Uterus (tissue), 4 donors: Measurements from ENCODE around the gene CHAD. TPM values are rescaled to one million over a fixed set of nuclear protein-coding genes. Genes with fewer than 3 reads are reported as not detected.
"Not testable (repeated sequence)": the region's sequence is repeated elsewhere in the genome, so short reads cannot be mapped to it uniquely, and the experiment has no call there.

Source experiments
- DNase-seq, 2 donors: peaks; one replicate each; pipeline ENCODE4 v3.0.0-alpha.2; 2019 to 2020
- H3K27ac ChIP-seq, 2 donors: fragments of 200-600 bp; sonication (generic); 1 replicate in 1 of 2; 2 replicates in 1 of 2; pipeline ENCODE4 v1.5.1; 2016 to 2018
- H3K27me3 ChIP-seq, 2 donors: fragments of 200-600 bp; sonication (generic); one replicate each; pipeline ENCODE4 v1.5.1; 2018 to 2019; ENCODE audit warnings: control low read depth in 1 of 2
- H3K36me3 ChIP-seq, 2 donors: fragments of 200-600 bp; sonication (generic); one replicate each; pipeline ENCODE4 v1.5.1; 2019; ENCODE audit warnings: control low read depth in 1 of 2
- H3K4me1 ChIP-seq, 2 donors: fragments of 200-600 bp; sonication (generic); one replicate each; pipeline ENCODE4 v1.5.1; 2018 to 2019; ENCODE audit warnings: control low read depth in 1 of 2
- H3K4me3 ChIP-seq, 2 donors: fragments of 200-600 bp; sonication (generic); 1 replicate in 1 of 2; 2 replicates in 1 of 2; pipeline ENCODE4 v1.5.1; 2018 to 2019; ENCODE audit warnings: mild to moderate bottlenecking in 1 of 2
- H3K9me3 ChIP-seq, 2 donors: fragments of 200-600 bp; sonication (generic); one replicate each; pipeline ENCODE4 v1.5.1; 2019; ENCODE audit warnings: control low read depth in 1 of 2
- POLR2A ChIP-seq, 2 donors: fragments of 450-650 bp; IDR thresholded peaks; one replicate each; pipeline ENCODE4 v1.6.1; 2016; ENCODE audit warnings: antibody characterized with exemption in 2 of 2, mild to moderate bottlenecking in 1 of 2, moderate library complexity in 1 of 2
- intact Hi-C: fragments of 100-400 bp; cut with DNase I; formaldehyde crosslinking; loops from one replicate; pipeline ENCODE4 v1.15.1; 2023; ENCODE audit warnings: low total_unique reads
- total RNA-seq, 4 donors: library from RNA; depleted of rRNA in 3 of 4; stranded (reverse); fragments of >200 nt in 3 of 4; gene quantifications; one replicate each; pipeline versions ENCODE4 v1.1.0 to v1.2.4, GENCODE V29; 2014 to 2023
- TF ChIP-seq, protein P1 (sequence below), 4 experiments: fragments of 200-600 bp in 2 of 4; fragments of 450-650 bp in 2 of 4; sonication (generic) in 2 of 4; IDR thresholded peaks; one replicate each; pipeline ENCODE4 v1.5.1; 2016 to 2019; ENCODE audit warnings: antibody characterized with exemption in 4 of 4, mild to moderate bottlenecking in 2 of 4, moderate library complexity in 1 of 4
- donor health status: DM: yes; HTN: yes; CAD: no.

Gene CHAD
- total RNA-seq, 4 donors from 2014 or later, result not detected

- H3K9me3 ChIP-seq, result no peaks in the 10 kb centered on the region
- intact Hi-C loops, result no loop called here
Observed at GRCh38 chr17:50429793-50430192, 38.9 kb downstream of the CHAD start.

GRCh38 chr17:50428831-50429424 is 39.8 kb downstream of the CHAD start:
- no peak overlapping the region for H3K27ac ChIP-seq
- H3K4me1 ChIP-seq, result peaks cover 0 to 4% of the 10 kb centered on the region in 2 donors
- H3K9me3 ChIP-seq, result no peaks in the 10 kb centered on the region
- no peak for DNase-seq
- TF ChIP-seq POLR2A (IDR thresholded peaks at IDR 0.05), result no peak
- TF ChIP-seq, protein P1, sequence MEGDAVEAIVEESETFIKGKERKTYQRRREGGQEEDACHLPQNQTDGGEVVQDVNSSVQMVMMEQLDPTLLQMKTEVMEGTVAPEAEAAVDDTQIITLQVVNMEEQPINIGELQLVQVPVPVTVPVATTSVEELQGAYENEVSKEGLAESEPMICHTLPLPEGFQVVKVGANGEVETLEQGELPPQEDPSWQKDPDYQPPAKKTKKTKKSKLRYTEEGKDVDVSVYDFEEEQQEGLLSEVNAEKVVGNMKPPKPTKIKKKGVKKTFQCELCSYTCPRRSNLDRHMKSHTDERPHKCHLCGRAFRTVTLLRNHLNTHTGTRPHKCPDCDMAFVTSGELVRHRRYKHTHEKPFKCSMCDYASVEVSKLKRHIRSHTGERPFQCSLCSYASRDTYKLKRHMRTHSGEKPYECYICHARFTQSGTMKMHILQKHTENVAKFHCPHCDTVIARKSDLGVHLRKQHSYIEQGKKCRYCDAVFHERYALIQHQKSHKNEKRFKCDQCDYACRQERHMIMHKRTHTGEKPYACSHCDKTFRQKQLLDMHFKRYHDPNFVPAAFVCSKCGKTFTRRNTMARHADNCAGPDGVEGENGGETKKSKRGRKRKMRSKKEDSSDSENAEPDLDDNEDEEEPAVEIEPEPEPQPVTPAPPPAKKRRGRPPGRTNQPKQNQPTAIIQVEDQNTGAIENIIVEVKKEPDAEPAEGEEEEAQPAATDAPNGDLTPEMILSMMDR (IDR thresholded peaks at IDR 0.05), result no peak
- no peak overlapping the region for H3K4me3 ChIP-seq
- intact Hi-C loops, result no loop called here
- H3K27me3 ChIP-seq, result no peaks in the 10 kb centered on the region
- no peaks in the 10 kb centered on the region for H3K36me3 ChIP-seq

More at GRCh38 chr17:50429793-50430192, 38.9 kb downstream of the CHAD start:
- Histone ChIP-seq H3K27me3 (no peaks in the 10 kb centered on the region), H3K27ac (no peak overlapping the region), H3K36me3 (no peaks in the 10 kb centered on the region), H3K4me1 (peaks cover 0 to 4% of the 10 kb centered on the region in 2 donors), H3K4me3 (no peak overlapping the region)
- no peak for DNase-seq
- no peak for TF ChIP-seq POLR2A (IDR thresholded peaks at IDR 0.05)
- TF ChIP-seq, protein P1 (IDR thresholded peaks at IDR 0.05), result no peak

GRCh38 chr17:50428126-50428525 is 40.6 kb downstream of the CHAD start:
- H3K36me3 ChIP-seq, H3K27ac ChIP-seq, DNase-seq, H3K27me3 ChIP-seq, intact Hi-C loops, H3K9me3 ChIP-seq, H3K4me3 ChIP-seq, H3K4me1 ChIP-seq: not testable (repeated sequence)

DNA sequence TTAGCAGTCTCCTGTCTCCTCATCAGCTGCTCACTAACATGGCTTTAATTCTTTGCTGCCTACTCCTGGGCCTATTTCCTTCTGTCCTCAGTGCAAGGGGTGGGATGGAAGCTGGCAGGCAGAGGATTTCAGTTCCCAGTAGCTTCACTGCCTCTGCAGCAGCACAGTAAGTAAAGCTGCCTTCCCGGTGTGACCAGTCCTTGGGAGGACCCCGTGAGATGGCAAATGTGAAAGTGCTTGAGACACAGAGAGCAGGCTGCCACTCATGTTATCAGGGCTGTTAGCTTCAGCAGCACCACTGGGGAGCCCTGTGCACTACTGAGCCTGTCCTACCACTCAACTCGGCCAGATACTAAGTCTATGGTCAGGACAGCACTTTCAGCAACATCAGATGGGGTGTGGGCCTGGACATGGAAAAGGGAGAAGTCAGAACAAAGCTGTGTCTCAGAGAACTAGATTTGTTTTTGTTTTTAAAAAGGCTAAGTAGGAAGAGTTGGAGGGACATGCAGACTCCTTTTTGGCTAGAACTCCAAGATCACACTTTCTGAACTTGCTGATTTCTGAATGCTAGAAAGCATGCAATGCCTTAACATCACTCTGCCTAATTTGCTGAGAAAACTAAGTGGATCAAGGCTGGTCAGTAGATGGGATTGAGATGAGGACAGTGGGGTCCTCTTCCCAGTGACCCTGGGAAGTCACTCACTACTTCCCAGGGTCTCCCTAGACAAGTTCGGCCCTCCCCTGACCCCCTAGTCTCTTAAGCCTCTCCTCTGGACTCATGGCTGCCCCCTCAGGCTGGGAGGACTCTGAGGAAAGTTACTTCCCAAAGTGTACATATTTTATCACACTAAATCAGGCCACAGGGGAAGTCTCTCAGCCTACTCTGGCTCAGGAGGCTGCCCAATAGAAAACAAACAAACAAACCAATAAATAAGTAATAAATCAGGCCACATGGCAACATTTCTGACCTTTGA is 41.6 kb downstream of the CHAD start:
- Histone ChIP-seq H3K4me3 (peak overlapping the region; percentile 68 to 80), H3K36me3 (no peaks in the 10 kb centered on the region), H3K27ac (peak overlapping the region; percentile 86), H3K9me3 (no peaks in the 10 kb centered on the region), H3K4me1 (peaks cover 0 to 4% of the 10 kb centered on the region in 2 donors), H3K27me3 (no peaks in the 10 kb centered on the region)
- TF ChIP-seq, protein P1 (IDR thresholded peaks at IDR 0.05), result peak in 1 of 4 experiments; percentile 11
- peak in 1 of 2 donors; percentile 11 for TF ChIP-seq POLR2A (IDR thresholded peaks at IDR 0.05)
- DNase-seq, result peak in 1 of 2 donors; percentile 19
- intact Hi-C loops, result no loop called here

DNA sequence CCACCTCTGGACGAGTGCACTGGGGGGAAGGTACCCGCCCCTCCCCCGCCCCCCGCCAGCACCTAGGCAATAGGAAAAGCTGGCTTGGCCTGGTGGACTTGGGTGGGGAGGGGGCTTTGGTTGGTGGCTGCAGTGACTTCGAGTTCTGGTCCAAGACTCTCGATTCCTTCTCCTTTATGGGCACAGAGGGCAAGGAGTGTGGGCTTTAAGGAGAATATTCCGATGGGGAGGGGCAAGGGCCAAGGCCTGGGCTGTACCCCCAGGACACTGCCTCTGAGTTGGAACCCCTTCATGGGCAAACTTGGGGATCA is 42.3 kb downstream of the CHAD start:
- TF ChIP-seq, protein P1 (IDR thresholded peaks at IDR 0.05), result no peak
- TF ChIP-seq POLR2A (IDR thresholded peaks at IDR 0.05), result no peak
- H3K27ac ChIP-seq, result peak overlapping the region; percentile 86
- no peak for DNase-seq
- intact Hi-C loops, result no loop called here
- peak overlapping the region; percentile 68 to 80 for H3K4me3 ChIP-seq
- peaks cover 0 to 4% of the 10 kb centered on the region in 2 donors for H3K4me1 ChIP-seq
- H3K27me3 ChIP-seq, result no peaks in the 10 kb centered on the region
- no peaks in the 10 kb centered on the region for H3K36me3 ChIP-seq
- no peaks in the 10 kb centered on the region for H3K9me3 ChIP-seq
